Measurements from ENCODE around the gene SARNP.

Gene SARNP

DNA sequence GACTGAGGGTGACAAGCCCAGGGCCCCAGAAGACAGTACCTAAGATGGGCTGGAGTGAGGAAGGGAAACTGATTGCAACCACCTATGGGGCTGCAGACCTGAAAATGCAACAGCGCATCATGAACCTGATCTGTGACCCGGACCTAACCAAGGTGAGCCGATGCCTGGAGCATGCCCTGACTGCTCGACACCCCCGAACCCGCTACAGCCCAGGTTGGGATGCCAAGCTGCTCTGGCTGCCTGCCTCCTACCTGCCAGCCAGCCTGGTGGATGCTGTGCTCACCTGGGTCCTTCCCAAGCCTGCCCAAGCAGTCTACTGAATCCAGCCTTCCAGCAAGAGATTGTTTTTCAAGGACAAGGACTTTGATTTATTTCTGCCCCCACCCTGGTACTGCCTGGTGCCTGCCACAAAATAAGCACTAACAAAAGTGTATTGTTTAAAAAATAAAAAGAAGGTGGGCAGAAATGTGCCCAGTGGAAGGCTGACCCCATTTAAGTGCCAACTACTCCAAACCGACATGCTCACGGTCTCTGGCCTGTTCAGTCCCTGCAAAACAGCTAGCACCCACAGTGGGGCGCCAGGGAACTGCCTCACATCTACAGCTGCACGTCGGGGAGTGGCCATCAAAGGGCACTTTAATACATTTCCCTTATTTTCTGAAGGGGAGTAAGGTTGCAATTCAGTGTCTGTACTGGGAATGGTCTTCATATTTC, 93.1 kb downstream of the SARNP start:
- peak; percentile 51 for DNase-seq (ENCODE audit: low spot score)

GRCh38 chr12:55723516-55724225, 93.9 kb downstream of the SARNP start:
- DNase-seq (ENCODE audit: low spot score): no peak

GRCh38 chr12:55722948-55723347, 94.6 kb downstream of the SARNP start:
- no peak for DNase-seq (ENCODE audit: low spot score)

DNA sequence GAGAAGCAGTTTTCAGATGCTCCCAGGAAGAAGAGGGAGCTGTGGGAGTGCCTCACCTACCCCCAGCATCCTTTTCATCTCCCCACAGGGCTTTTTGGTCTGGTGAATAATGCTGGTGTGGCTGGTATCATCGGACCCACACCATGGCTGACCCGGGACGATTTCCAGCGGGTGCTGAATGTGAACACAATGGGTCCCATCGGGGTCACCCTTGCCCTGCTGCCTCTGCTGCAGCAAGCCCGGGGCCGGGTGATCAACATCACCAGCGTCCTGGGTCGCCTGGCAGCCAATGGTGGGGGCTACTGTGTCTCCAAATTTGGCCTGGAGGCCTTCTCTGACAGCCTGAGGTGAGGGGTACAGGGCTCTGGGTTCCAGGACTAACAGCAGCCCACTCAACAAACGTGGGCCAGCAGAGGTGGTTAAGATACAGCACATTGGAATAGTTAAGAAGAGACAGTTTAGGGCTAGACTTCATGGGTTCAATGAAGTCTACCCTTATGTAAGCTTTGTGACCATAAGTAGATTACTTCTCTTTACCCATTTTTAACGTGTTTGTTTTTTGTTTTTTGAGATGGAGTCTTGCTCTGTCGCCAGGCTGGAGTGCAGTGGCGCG, 95.8 kb downstream of the SARNP start:
- DNase-seq (ENCODE audit: low spot score): no peak

- no peak for DNase-seq (ENCODE audit: low spot score)
Observed at GRCh38 chr12:55720894-55721444, 96.6 kb downstream of the SARNP start.

- no peak for DNase-seq (ENCODE audit: low spot score)
Observed at GRCh38 chr12:55720071-55720564, 97.4 kb downstream of the SARNP start, which contains the start of gene RDH5. Gene RDH5 (plus strand): TSS chr12:55720393. CDS start chr12:55721185, 792 bp downstream.

DNA sequence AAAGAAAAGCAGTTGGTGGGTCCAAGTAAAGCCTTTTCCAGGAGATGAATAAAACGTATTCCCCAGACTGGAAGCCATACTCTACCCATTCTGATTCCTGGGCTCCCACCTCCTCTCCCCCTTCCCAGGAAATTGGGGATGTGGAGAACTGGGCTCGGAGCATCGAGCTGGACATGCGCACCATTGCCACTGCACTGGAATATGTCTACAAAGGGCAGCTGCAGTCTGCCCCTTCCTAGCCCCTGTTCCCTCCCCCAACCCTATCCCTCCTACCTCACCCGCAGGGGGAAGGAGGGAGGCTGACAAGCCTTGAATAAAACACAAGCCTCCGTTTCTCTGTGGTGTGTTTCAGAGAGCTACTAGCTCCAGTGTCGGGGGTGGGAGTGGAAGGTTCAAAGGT, 98.2 kb downstream of the SARNP start:
- no peak for DNase-seq (ENCODE audit: low spot score)

DNA sequence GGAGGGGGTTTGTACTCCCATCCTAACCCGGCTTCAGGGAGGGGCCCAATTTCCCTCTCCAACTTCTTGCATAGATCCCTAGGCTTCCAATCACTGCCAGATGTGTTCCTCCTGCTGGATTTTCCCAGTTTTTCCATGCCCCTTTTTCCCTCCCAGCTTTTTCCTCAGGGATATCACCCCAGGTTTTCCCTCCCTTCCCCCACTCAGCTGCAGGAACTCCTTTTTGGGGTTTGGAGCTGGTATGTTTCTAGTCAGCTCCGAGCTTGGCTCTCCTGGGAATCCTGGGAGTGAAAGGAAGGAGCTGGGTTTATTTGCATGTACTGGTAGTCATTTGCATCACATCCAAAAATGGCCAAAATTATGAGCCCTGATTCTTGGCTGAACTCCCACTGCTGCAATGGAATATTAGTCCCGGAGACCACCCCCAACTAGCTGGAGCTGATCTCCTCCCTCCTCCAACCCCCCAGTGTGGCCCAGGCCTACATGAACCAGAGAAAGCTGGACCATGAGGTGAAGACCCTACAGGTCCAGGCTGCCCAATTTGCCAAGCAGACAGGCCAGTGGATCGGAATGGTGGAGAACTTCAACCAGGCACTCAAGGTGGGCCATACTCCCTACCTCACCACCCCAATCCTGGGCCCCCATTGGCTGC, 98.8 kb downstream of the SARNP start:
- no peak for DNase-seq (ENCODE audit: low spot score)

DNA sequence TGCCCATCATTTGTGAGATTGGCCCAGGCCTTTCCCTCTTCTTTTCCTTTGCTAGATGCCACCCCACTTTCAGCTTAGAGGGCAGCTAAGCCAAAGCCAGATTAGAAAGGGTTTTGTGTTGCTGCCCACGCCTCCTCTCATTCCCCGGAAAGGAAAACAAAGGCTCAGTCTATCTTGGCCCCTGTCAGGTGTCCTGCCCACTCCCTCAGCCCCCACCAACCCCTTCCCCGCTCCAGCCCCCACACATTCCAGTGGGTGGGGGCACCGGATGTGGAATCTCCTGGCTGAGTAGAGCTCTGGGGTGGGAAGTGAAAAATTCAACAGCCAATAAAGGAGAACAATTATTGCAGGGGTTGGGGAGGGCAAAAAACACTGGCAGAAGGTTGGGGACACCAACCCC, 99.5 kb downstream of the SARNP start:
- DNase-seq (ENCODE audit: low spot score): no peak

- DNase-seq (ENCODE audit: low spot score): no peak
Observed at GRCh38 chr12:55717011-55718007, 100.2 kb downstream of the SARNP start.

DNA sequence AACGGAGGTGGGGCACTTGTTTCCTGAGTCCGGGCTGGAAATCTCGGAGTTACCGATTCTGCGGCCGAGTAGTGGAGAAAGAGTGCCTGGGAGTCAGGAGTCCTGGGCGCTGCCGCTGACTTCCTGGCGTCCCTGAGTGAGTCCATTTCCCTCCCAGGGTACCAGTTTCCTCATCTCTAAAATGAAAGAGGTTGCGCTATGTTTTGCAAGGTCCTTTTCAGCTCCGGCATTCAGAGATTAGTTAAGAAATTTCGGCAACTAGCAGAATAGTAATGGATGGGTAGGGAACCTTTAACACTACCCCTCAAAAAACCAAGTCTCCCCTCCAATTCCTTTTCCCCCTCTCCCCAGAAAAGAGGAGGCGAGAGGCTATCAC, 101.0 kb downstream of the SARNP start:
- DNase-seq (ENCODE audit: low spot score): no peak

GRCh38 chr12:55715833-55716581, 101.5 kb downstream of the SARNP start, which contains the start of gene BLOC1S1:
Gene BLOC1S1 (plus strand): TSS chr12:55716046. CDS start chr12:55716052, 6 bp downstream.
- DNase-seq (ENCODE audit: low spot score): peak; percentile 93

- DNase-seq (ENCODE audit: low spot score): no peak
Observed at GRCh38 chr12:55715169-55715764, 102.3 kb downstream of the SARNP start.

DNA sequence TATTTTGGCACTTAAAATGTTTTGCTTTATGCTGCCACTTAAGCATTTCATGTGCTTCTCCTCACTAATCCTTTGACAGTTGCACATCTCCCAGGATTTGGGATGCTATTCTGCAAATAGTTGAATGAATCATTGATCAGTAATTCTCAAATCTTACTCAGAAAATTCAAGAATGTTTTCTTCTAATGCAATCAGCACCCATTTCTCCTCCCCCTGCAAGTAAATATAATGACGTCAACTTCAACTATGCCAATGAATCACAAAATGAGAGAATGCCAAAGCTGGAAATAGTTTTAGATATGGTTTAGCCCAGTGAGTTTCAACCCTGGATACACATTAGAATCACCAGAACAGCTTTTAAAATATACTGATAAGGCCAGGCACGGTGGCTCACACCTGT, 103.8 kb downstream of the SARNP start:
- DNase-seq (ENCODE audit: low spot score): no peak

DNA sequence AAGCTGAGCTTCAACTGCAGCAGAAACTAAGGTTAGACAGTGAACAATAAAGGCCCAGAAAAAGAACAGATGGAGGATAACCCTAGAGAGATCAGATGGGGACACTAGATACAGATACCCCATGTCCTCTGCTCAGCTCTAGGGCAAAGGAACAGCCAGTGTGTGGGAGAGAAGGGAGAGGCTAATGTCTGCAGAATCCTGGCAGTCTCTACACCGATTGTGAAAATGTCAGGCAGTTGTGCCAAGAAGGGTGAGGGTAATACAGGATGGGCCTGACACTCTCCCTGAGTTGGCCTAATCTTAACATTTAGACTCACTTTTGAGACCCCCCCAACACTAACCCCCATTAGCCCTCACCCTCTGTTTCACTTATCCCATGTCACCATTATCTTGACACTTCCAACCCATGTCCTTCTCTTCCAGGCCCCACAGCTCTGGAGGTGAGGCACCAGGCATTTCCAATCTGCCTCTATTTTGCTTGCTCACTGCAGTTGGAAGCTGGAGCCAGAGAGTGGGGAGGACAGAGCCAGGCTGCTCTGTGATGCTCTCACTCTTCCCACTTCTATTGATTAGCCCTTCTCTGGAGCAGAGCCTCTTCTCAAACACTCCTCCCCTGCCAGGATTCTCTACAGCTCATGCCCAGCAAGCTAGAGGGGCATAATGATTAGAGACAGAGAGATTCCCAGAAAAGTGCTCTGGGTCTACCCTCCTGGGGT, 104.7 kb downstream of the SARNP start:
- no peak for DNase-seq (ENCODE audit: low spot score)

DNA sequence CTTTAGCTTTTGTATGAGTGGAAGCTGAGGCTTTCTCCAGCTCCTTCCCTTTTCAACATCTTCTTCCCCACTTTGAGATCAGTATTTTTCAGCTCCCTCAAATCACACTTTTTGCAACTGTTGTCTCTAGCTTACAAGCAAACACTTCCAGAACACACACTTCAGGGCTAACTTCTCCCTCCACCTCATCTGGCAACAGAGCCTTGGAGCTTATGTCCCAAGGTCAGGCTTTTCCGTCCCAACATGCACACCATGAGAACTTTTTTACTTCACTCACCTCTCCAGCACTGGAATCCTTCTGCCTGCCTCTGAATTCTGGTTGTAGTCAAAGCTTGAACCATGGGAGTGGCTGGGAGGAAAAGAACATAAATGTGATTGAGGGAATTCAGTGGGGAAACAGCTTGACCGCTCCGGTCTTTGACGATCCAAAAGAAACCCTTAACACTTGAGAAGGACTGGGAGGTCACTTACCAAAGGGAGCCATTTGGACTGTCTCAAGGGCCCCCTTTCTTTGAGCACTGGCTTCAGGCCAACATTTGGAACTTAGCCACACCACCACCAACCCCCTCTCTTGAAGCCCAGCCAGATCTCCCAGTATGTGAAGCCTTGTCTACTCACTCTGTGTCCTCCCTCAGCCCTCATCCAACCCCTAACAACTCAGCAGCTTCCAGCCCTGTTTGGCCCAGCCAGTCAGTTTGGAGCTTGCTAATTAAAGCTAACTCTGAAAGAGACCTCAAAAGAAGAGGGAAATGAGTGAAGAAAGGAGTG, 105.6 kb downstream of the SARNP start:
- DNase-seq (ENCODE audit: low spot score): no peak

GRCh38 chr12:55708695-55709233, 108.8 kb downstream of the SARNP start:
- no peak for DNase-seq (ENCODE audit: low spot score)

Data from hematopoietic multipotent progenitor cell treated with erythropoietin and hydrocortisone succinate and interleukin-3 and kit ligand, for 15 days (in vitro differentiated cells).